Measurements from ENCODE around the gene B3GNT3.

GRCh38 chr19:17840019-17840418 lies 45.1 kb downstream of the B3GNT3 start:
- no peak for TF ChIP-seq POLR2AphosphoS5 (IDR thresholded peaks at IDR 0.05; ENCODE audit: low read depth, low read length)
- no peak for TF ChIP-seq TAF1 (CRISPR knock-in tag; IDR thresholded peaks at IDR 0.05)

All from HepG2 (cell line).